KMS-11 (cell line): ENCODE results near the gene MOB3B.

ENCODE experiments used
- H2AFZ ChIP-seq: fragments of 200-600 bp; sonication (generic); 2 replicates; pipeline ENCODE4 v1.6.1; 2016; ENCODE audit warnings: antibody characterized with exemption, mixed run types, low read depth
- H3K27ac ChIP-seq: fragments of 200-600 bp; sonication (generic); 2 replicates; pipeline ENCODE4 v1.6.1; 2016; ENCODE audit warnings: mild to moderate bottlenecking, mixed run types
- H3K27me3 ChIP-seq: fragments of 200-600 bp; sonication (generic); 2 replicates; pipeline ENCODE4 v1.6.1; 2017; ENCODE audit warnings: mild to moderate bottlenecking, low read depth, mixed run types, moderate library complexity; ENCODE audit not compliant: insufficient read depth
- H3K36me3 ChIP-seq: fragments of 200-600 bp; sonication (generic); 2 replicates; pipeline ENCODE4 v1.6.1; 2017; ENCODE audit warnings: mild to moderate bottlenecking, mixed run types; ENCODE audit not compliant: insufficient read depth
- H3K4me1 ChIP-seq: fragments of 200-600 bp; sonication (generic); 2 replicates; pipeline ENCODE4 v1.6.1; 2016; ENCODE audit warnings: mild to moderate bottlenecking, low read depth, mixed run types; ENCODE audit not compliant: poor library complexity, severe bottlenecking
- H3K4me2 ChIP-seq: fragments of 200-600 bp; sonication (generic); 2 replicates; pipeline ENCODE4 v1.7.0; 2016; ENCODE audit warnings: mild to moderate bottlenecking, mixed run types
- H3K4me3 ChIP-seq: fragments of 200-600 bp; sonication (generic); IDR thresholded peaks from 2 replicates; pipeline ENCODE4 v1.6.1; 2017; ENCODE audit warnings: low read depth, low read length, mixed read lengths; ENCODE audit not compliant: insufficient read depth
- H3K79me2 ChIP-seq: fragments of 200-600 bp; sonication (generic); 2 replicates; pipeline ENCODE4 v1.6.1; 2016; ENCODE audit warnings: low read depth, mixed run types; ENCODE audit not compliant: insufficient read depth
- H3K9ac ChIP-seq: fragments of 200-600 bp; sonication (generic); 2 replicates; pipeline ENCODE4 v1.6.1; 2016; ENCODE audit warnings: mild to moderate bottlenecking, mixed run types
- H4K20me1 ChIP-seq: fragments of 200-600 bp; sonication (generic); 2 replicates; pipeline ENCODE4 v1.6.1; 2016; ENCODE audit warnings: mild to moderate bottlenecking, mixed run types; ENCODE audit not compliant: insufficient read depth
- CTCF ChIP-seq: fragments of 200-600 bp; sonication (generic); conservative IDR thresholded peaks from 2 replicates; pipeline ENCODE4 v1.6.1; 2017; ENCODE audit warnings: low read depth, mild to moderate bottlenecking, antibody characterized with exemption, low read length, moderate library complexity, mixed read lengths

Gene MOB3B

GRCh38 chr9:27369591-27369990 lies 160.0 kb downstream of the MOB3B start:
- H3K4me3 ChIP-seq, result no peak overlapping the region
- no peak overlapping the region for H2AFZ ChIP-seq
- no peaks in the 10 kb centered on the region for H3K36me3 ChIP-seq
- no peak for TF ChIP-seq CTCF
- no peak overlapping the region for H3K9ac ChIP-seq
- H3K4me1 ChIP-seq, result peaks cover 32% of the 10 kb centered on the region
- peaks cover 27% of the 10 kb centered on the region for H3K27me3 ChIP-seq
- H4K20me1 ChIP-seq, result no peaks in the 10 kb centered on the region
- H3K27ac ChIP-seq, result no peak overlapping the region
- no peaks in the 10 kb centered on the region for H3K79me2 ChIP-seq
- no peak overlapping the region for H3K4me2 ChIP-seq

- Histone ChIP-seq H4K20me1 (no peaks in the 10 kb centered on the region), H3K79me2 (no peaks in the 10 kb centered on the region), H3K4me3 (no peak overlapping the region), H3K36me3 (no peaks in the 10 kb centered on the region), H3K4me1 (peaks cover 32% of the 10 kb centered on the region), H3K27ac (no peak overlapping the region), H2AFZ (no peak overlapping the region), H3K27me3 (peaks cover 27% of the 10 kb centered on the region), H3K4me2 (no peak overlapping the region), H3K9ac (no peak overlapping the region)
- TF ChIP-seq CTCF, result no peak
These were observed 161.2 kb downstream of the MOB3B start for GRCh38 chr9:27368316-27368985.

- H3K27ac ChIP-seq, result no peak overlapping the region
- H3K4me3 ChIP-seq, result no peak overlapping the region
- TF ChIP-seq CTCF, result no peak
- no peak overlapping the region for H2AFZ ChIP-seq
- H4K20me1 ChIP-seq, result no peaks in the 10 kb centered on the region
- no peaks in the 10 kb centered on the region for H3K36me3 ChIP-seq
- peaks cover 27% of the 10 kb centered on the region for H3K27me3 ChIP-seq
- H3K79me2 ChIP-seq, result no peaks in the 10 kb centered on the region
- H3K9ac ChIP-seq, result no peak overlapping the region
- H3K4me1 ChIP-seq, result peaks cover 32% of the 10 kb centered on the region
- peak overlapping the region; percentile 92 for H3K4me2 ChIP-seq
These were observed 161.7 kb downstream of the MOB3B start for GRCh38 chr9:27367921-27368315.

- H4K20me1 ChIP-seq, result no peaks in the 10 kb centered on the region
- H3K4me3 ChIP-seq, result no peak overlapping the region
- peaks cover 27% of the 10 kb centered on the region for H3K27me3 ChIP-seq
- no peak overlapping the region for H2AFZ ChIP-seq
- H3K4me2 ChIP-seq, result peak overlapping the region; percentile 92
- no peak overlapping the region for H3K9ac ChIP-seq
- H3K4me1 ChIP-seq, result peaks cover 32% of the 10 kb centered on the region
- no peak overlapping the region for H3K27ac ChIP-seq
- H3K79me2 ChIP-seq, result no peaks in the 10 kb centered on the region
- TF ChIP-seq CTCF, result no peak
- no peaks in the 10 kb centered on the region for H3K36me3 ChIP-seq
These were observed 162.3 kb downstream of the MOB3B start for GRCh38 chr9:27367175-27367798.
